Brain microvascular endothelial cell (primary cell): Measurements from ENCODE around the gene SRGAP3.

Experiments used
- DNase-seq: peaks from one replicate; pipeline ENCODE4 v3.0.0-alpha.2; 2020
- H3K27ac ChIP-seq: fragments of 250-450 bp; sonication (Bioruptor Pico); 2 replicates; pipeline ENCODE4 v1.5.1; 2020; ENCODE audit warnings: mild to moderate bottlenecking, moderate library complexity
- H3K27me3 ChIP-seq: fragments of 250-450 bp; sonication (Bioruptor Pico); replicated peaks from 2 replicates; pipeline ENCODE4 v1.5.1; 2020; ENCODE audit warnings: mild to moderate bottlenecking
- H3K36me3 ChIP-seq: fragments of 250-450 bp; sonication (Bioruptor Pico); replicated peaks from 2 replicates; pipeline ENCODE4 v1.5.1; 2020; ENCODE audit warnings: mild to moderate bottlenecking
- H3K4me3 ChIP-seq: 2 replicates; pipeline ENCODE4 v1.5.1; 2011; ENCODE audit warnings: low read depth, mild to moderate bottlenecking, control low read depth, low read length, moderate library complexity
- CTCF ChIP-seq: IDR thresholded peaks from 2 replicates; pipeline ENCODE4 v1.5.1; 2011; ENCODE audit warnings: low read depth, mild to moderate bottlenecking, moderate library complexity, low read length, control low read depth, inconsistent platforms; ENCODE audit errors: missing control alignments
- in situ Hi-C: cut with HindIII; loops from 2 replicates; pipeline ENCODE4 v1.10.0; 2017; ENCODE audit warnings: low sequenced_read_pairs, low pct_ligation_motif_present

Gene SRGAP3

DNA sequence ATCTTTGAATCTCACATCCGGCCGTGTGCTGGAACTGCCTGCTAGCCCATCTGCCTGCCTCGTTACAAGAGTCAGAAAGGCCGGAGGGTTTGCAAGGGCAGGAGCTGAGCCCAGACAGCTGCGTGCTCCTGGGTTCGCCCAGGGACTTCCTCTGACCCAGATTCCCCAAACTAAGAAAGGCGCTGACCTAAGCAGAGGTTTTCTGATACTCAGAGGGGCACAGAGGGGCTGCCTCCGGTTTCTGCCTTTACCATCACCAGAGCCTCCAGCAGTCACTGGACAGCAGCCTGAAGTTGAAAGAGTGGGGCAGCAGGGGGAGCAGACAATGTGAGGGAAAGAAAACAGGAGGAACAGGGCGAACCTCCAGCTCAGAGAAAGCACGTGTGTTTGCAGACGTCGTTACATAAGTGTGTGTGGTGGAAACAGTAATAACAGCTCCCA is 252.7 kb downstream of the SRGAP3 start:
- peak; percentile 66 for TF ChIP-seq CTCF
- peaks cover 4% of the 10 kb centered on the region for H3K27me3 ChIP-seq
- H3K4me3 ChIP-seq, result no peak overlapping the region
- no peak overlapping the region for H3K27ac ChIP-seq
- in situ Hi-C loops, result loop anchor here (25.0 kb wide), 1 partner anchor 316 kb away; no protein-coding TSS in a partner anchor
- no peaks in the 10 kb centered on the region for H3K36me3 ChIP-seq
- DNase-seq, result peak; percentile 28

DNA sequence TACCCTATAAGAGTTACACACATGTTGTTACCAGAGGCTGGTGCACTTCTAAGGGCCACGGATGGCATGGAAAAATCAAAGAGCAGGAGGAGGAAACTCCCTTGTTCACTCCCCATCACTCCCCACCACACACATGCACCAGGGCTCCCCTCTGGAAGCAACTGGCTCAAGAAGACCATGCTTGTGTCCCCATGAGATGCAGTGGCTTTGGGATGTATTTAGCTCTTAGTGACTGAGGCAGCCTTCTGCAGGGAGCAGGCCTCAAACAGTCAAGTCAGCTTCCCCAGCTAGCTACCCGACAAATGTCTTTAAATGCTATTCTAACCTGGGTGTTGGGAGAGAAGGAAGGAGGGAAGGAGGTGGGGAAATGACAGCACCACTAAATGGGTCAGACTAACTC is 253.2 kb downstream of the SRGAP3 start:
- H3K4me3 ChIP-seq, result no peak overlapping the region
- peaks cover 4% of the 10 kb centered on the region for H3K27me3 ChIP-seq
- DNase-seq, result no peak
- no peak overlapping the region for H3K27ac ChIP-seq
- TF ChIP-seq CTCF, result no peak
- H3K36me3 ChIP-seq, result no peaks in the 10 kb centered on the region
- in situ Hi-C loops, result loop anchor here (25.0 kb wide), 1 partner anchor 316 kb away; no protein-coding TSS in a partner anchor

GRCh38 chr3:8994226-8994625 is 255.2 kb downstream of the SRGAP3 start:
- no peak overlapping the region for H3K4me3 ChIP-seq
- TF ChIP-seq CTCF, result no peak
- no peak for DNase-seq
- in situ Hi-C loops, result loop anchor here (25.0 kb wide), 1 partner anchor 318 kb away; no protein-coding TSS in a partner anchor
- H3K27ac ChIP-seq, result no peak overlapping the region
- peaks cover 4% of the 10 kb centered on the region for H3K27me3 ChIP-seq
- no peaks in the 10 kb centered on the region for H3K36me3 ChIP-seq

- Histone ChIP-seq H3K4me3 (no peak overlapping the region), H3K27me3 (peaks cover 4% of the 10 kb centered on the region), H3K27ac (no peak overlapping the region), H3K36me3 (no peaks in the 10 kb centered on the region)
- in situ Hi-C loops, result loop anchor here (25.0 kb wide), 1 partner anchor 319 kb away; no protein-coding TSS in a partner anchor
- no peak for DNase-seq
- TF ChIP-seq CTCF, result no peak
Measured at GRCh38 chr3:8993331-8993730, 256.1 kb downstream of the SRGAP3 start.

GRCh38 chr3:8992854-8993253 is 256.6 kb downstream of the SRGAP3 start:
- in situ Hi-C loops, result loop anchor here (25.0 kb wide), 1 partner anchor 319 kb away; no protein-coding TSS in a partner anchor
- Histone ChIP-seq H3K4me3 (no peak overlapping the region), H3K36me3 (no peaks in the 10 kb centered on the region), H3K27ac (no peak overlapping the region), H3K27me3 (peaks cover 4% of the 10 kb centered on the region)
- DNase-seq, result no peak
- no peak for TF ChIP-seq CTCF

- DNase-seq, result no peak
- no peaks in the 10 kb centered on the region for H3K36me3 ChIP-seq
- in situ Hi-C loops, result loop anchor here (25.0 kb wide), 1 partner anchor 320 kb away; no protein-coding TSS in a partner anchor
- H3K27me3 ChIP-seq, result peaks cover 3% of the 10 kb centered on the region
- H3K4me3 ChIP-seq, result no peak overlapping the region
- TF ChIP-seq CTCF, result no peak
- H3K27ac ChIP-seq, result no peak overlapping the region
Measured at GRCh38 chr3:8992199-8992598, 257.2 kb downstream of the SRGAP3 start.
